Colonic mucosa (tissue), 4 donors: ENCODE measurements around the gene UTP15. TPM values are rescaled to one million over a fixed set of nuclear protein-coding genes. Genes with fewer than 3 reads are reported as not detected.

Source experiments
- DNase-seq: peaks from one replicate; pipeline ENCODE4 v3.0.0-alpha.2; 2020
- H3K27ac ChIP-seq: fragments of 200-600 bp; one replicate; pipeline ENCODE4 v1.8.0; 2021
- H3K27me3 ChIP-seq: fragments of 200-600 bp; one replicate; pipeline ENCODE4 v1.8.0; 2021
- H3K36me3 ChIP-seq: fragments of 200-600 bp; one replicate; pipeline ENCODE4 v1.8.0; 2021
- H3K4me1 ChIP-seq: fragments of 200-600 bp; one replicate; pipeline ENCODE4 v1.8.0; 2021; ENCODE audit warnings: mild to moderate bottlenecking
- H3K4me3 ChIP-seq: fragments of 200-600 bp; one replicate; pipeline ENCODE4 v1.8.0; 2021
- H3K9ac ChIP-seq, 2 donors: one replicate each; pipeline ENCODE4 v1.7.0; 2013; ENCODE audit warnings: control low read depth in 2 of 2, low read depth in 2 of 2, low read length in 2 of 2
- H3K9me3 ChIP-seq: fragments of 200-600 bp; one replicate; pipeline ENCODE4 v1.8.0; 2021
- intact Hi-C: fragments of 100-400 bp; cut with DNase I; formaldehyde crosslinking; loops from one replicate; pipeline ENCODE4 v1.14.1; 2022
- total RNA-seq, 2 donors: library from RNA; stranded (reverse); fragmentation: NEBNext Ultra II Directional in 1 of 2; extraction: Animal tissue kit (Norgen Biotek cat#: 25700) in 1 of 2; gene quantifications; one replicate each; pipeline ENCODE4 v1.2.1, GENCODE V29; 2021
- TF ChIP-seq, protein P1 (sequence below): fragments of 200-600 bp; IDR thresholded peaks from one replicate; pipeline ENCODE4 v1.8.0; 2022; ENCODE audit warnings: antibody characterized with exemption, mild to moderate bottlenecking
- donor health status: healthy.
- donor health status: DM: no; HTN: no; CAD: no.
- donor health status: DM: no; HTN: no; CAD: no.

Gene UTP15
- total RNA-seq, 2 donors from 2014 or later: 9.4 to 13.9 TPM

GRCh38 chr5:73606206-73606753 is 40.7 kb downstream of the UTP15 start:
- no peak overlapping the region for H3K9ac ChIP-seq
- no peaks in the 10 kb centered on the region for H3K36me3 ChIP-seq
- intact Hi-C loops: no loop called here
- no peak overlapping the region for H3K4me3 ChIP-seq
- TF ChIP-seq, protein P1, sequence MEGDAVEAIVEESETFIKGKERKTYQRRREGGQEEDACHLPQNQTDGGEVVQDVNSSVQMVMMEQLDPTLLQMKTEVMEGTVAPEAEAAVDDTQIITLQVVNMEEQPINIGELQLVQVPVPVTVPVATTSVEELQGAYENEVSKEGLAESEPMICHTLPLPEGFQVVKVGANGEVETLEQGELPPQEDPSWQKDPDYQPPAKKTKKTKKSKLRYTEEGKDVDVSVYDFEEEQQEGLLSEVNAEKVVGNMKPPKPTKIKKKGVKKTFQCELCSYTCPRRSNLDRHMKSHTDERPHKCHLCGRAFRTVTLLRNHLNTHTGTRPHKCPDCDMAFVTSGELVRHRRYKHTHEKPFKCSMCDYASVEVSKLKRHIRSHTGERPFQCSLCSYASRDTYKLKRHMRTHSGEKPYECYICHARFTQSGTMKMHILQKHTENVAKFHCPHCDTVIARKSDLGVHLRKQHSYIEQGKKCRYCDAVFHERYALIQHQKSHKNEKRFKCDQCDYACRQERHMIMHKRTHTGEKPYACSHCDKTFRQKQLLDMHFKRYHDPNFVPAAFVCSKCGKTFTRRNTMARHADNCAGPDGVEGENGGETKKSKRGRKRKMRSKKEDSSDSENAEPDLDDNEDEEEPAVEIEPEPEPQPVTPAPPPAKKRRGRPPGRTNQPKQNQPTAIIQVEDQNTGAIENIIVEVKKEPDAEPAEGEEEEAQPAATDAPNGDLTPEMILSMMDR: no peak
- no peaks in the 10 kb centered on the region for H3K4me1 ChIP-seq
- H3K27ac ChIP-seq: no peak overlapping the region
- no peak for DNase-seq
- H3K9me3 ChIP-seq: no peaks in the 10 kb centered on the region
- H3K27me3 ChIP-seq: no peaks in the 10 kb centered on the region

GRCh38 chr5:73607228-73607627 is 41.7 kb downstream of the UTP15 start:
- no peak for DNase-seq
- H3K9ac ChIP-seq: no peak overlapping the region
- no peak overlapping the region for H3K27ac ChIP-seq
- TF ChIP-seq, protein P1: no peak
- H3K36me3 ChIP-seq: no peaks in the 10 kb centered on the region
- no peaks in the 10 kb centered on the region for H3K9me3 ChIP-seq
- H3K4me1 ChIP-seq: no peaks in the 10 kb centered on the region
- no peaks in the 10 kb centered on the region for H3K27me3 ChIP-seq
- H3K4me3 ChIP-seq: no peak overlapping the region
- intact Hi-C loops: no loop called here

GRCh38 chr5:73612799-73613198 is 47.3 kb downstream of the UTP15 start:
- H3K27me3 ChIP-seq: no peaks in the 10 kb centered on the region
- no peaks in the 10 kb centered on the region for H3K9me3 ChIP-seq
- intact Hi-C loops: no loop called here
- H3K4me3 ChIP-seq: no peak overlapping the region
- TF ChIP-seq, protein P1: no peak
- no peaks in the 10 kb centered on the region for H3K36me3 ChIP-seq
- DNase-seq: no peak
- no peak overlapping the region for H3K27ac ChIP-seq
- H3K4me1 ChIP-seq: no peaks in the 10 kb centered on the region
- H3K9ac ChIP-seq: no peak overlapping the region

GRCh38 chr5:73615085-73615484 is 49.5 kb downstream of the UTP15 start:
- intact Hi-C loops: no loop called here
- no peak overlapping the region for H3K27ac ChIP-seq
- H3K36me3 ChIP-seq: no peaks in the 10 kb centered on the region
- H3K27me3 ChIP-seq: no peaks in the 10 kb centered on the region
- H3K9ac ChIP-seq: no peak overlapping the region
- TF ChIP-seq, protein P1: no peak
- H3K4me3 ChIP-seq: no peak overlapping the region
- no peaks in the 10 kb centered on the region for H3K9me3 ChIP-seq
- peak; percentile 34 for DNase-seq
- H3K4me1 ChIP-seq: no peaks in the 10 kb centered on the region

GRCh38 chr5:73615947-73616346 is 50.4 kb downstream of the UTP15 start:
- Histone ChIP-seq H3K36me3 (no peaks in the 10 kb centered on the region), H3K9ac (no peak overlapping the region), H3K9me3 (no peaks in the 10 kb centered on the region), H3K4me3 (no peak overlapping the region), H3K27me3 (no peaks in the 10 kb centered on the region), H3K27ac (no peak overlapping the region), H3K4me1 (no peaks in the 10 kb centered on the region)
- DNase-seq: no peak
- TF ChIP-seq, protein P1: no peak
- intact Hi-C loops: no loop called here
